Esophagus muscularis mucosa (tissue), 4 donors: ENCODE data around the gene CSAG1.
"Not testable (repeated sequence)": the region's sequence is repeated elsewhere in the genome, so short reads cannot be mapped to it uniquely, and the experiment has no call there.

Experiments used
- EP300 ChIP-seq: sonication (generic); formaldehyde crosslinking; IDR thresholded peaks from one replicate; pipeline ENCODE4 v1.6.1; 2017; ENCODE audit warnings: antibody characterized with exemption
- POLR2A ChIP-seq: fragments of 450-650 bp; IDR thresholded peaks from one replicate; pipeline ENCODE4 v1.6.1; 2017; ENCODE audit warnings: antibody characterized with exemption, moderate library complexity, mild to moderate bottlenecking, low read depth
- TF ChIP-seq, protein P1 (sequence below), 3 experiments: fragments of 200-600 bp in 2 of 3; fragments of 450-650 bp in 1 of 3; sonication (generic) in 2 of 3; IDR thresholded peaks; one replicate each; pipeline ENCODE4 v1.5.1; 2017 to 2019; ENCODE audit warnings: antibody characterized with exemption in 3 of 3, mild to moderate bottlenecking in 2 of 3, moderate library complexity in 1 of 3

DNA sequence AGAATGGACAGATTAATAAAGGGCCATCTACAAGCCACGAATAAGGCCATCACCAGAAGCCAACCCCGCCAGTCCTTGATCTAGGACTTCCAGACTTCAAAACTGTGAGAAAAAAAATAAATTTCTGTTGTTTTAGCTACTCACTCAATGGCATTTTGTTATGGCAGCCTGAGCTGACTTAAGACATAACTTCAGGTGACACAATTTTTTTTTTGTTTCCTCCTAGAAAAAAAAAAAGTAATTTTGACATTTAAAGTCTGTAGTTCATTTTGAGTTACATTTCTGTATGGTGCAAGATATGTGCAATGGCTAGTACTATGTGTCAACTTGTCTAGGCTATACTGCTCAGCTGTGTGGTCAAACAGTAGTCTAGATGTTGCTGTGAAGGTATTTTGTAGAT, 25.4 kb upstream of the CSAG1 start, which contains the start of gene CSAG3:
- not testable (repeated sequence) for TF ChIP-seq EP300, POLR2A
- TF ChIP-seq, protein P1, sequence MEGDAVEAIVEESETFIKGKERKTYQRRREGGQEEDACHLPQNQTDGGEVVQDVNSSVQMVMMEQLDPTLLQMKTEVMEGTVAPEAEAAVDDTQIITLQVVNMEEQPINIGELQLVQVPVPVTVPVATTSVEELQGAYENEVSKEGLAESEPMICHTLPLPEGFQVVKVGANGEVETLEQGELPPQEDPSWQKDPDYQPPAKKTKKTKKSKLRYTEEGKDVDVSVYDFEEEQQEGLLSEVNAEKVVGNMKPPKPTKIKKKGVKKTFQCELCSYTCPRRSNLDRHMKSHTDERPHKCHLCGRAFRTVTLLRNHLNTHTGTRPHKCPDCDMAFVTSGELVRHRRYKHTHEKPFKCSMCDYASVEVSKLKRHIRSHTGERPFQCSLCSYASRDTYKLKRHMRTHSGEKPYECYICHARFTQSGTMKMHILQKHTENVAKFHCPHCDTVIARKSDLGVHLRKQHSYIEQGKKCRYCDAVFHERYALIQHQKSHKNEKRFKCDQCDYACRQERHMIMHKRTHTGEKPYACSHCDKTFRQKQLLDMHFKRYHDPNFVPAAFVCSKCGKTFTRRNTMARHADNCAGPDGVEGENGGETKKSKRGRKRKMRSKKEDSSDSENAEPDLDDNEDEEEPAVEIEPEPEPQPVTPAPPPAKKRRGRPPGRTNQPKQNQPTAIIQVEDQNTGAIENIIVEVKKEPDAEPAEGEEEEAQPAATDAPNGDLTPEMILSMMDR (IDR thresholded peaks at IDR 0.05): not testable (repeated sequence)
